Panc1 (cell line): ENCODE data around the gene METTL26. TPM values are rescaled to one million over a fixed set of nuclear protein-coding genes. Genes with fewer than 3 reads are reported as not detected.

Experiments used
- ATAC-seq: fragments of 200-7000 bp; cut with Tn5 transposase; 2 replicates; pipeline ENCODE4 v1.9.1; 2020; ENCODE audit warnings: mild to moderate bottlenecking, moderate library complexity
- BruUV-seq: library from RNA; stranded (reverse); fragments of 400-500 nt; replicated peaks from 2 replicates; lab custom pipeline; 2021; lab: Mats Ljungman, UMichigan
- CTCF ChIA-PET: fragments of 300-600 bp; sonication (Branson Sonifier 250); formaldehyde crosslinking; loops from one replicate; lab custom pipeline; 2022; ENCODE audit warnings: antibody characterized with exemption; lab: Charles Lee
- POLR2A ChIA-PET: fragments of 300-600 bp; sonication (Branson Sonifier 250); formaldehyde crosslinking; loops from one replicate; lab custom pipeline; 2022; ENCODE audit warnings: antibody characterized with exemption; lab: Charles Lee
- DNase-seq: peaks from one replicate; pipeline ENCODE4 v3.0.0-alpha.2; 2010; ENCODE audit warnings: low read depth, low spot score
- H3K27ac ChIP-seq: 2 replicates; pipeline ENCODE4 v1.5.1; 2011; ENCODE audit warnings: mild to moderate bottlenecking, low read length, inconsistent platforms
- H3K27me3 ChIP-seq: fragments of 200-500 bp; sonication (Bioruptor generic); 2 replicates; pipeline ENCODE4 v1.6.0; 2014; ENCODE audit warnings: low read length, inconsistent platforms; ENCODE audit not compliant: control insufficient read depth, insufficient read depth
- H3K36me3 ChIP-seq: fragments of 200-500 bp; sonication (Bioruptor generic); 2 replicates; pipeline ENCODE4 v1.5.1; 2014; ENCODE audit warnings: inconsistent platforms, mild to moderate bottlenecking, low read length, moderate library complexity; ENCODE audit not compliant: control insufficient read depth, insufficient read depth
- H3K4me1 ChIP-seq: 2 replicates; pipeline ENCODE4 v1.5.1; 2011; ENCODE audit warnings: inconsistent platforms, mild to moderate bottlenecking, low read length, moderate library complexity; ENCODE audit not compliant: control insufficient read depth, insufficient read depth
- H3K4me3 ChIP-seq, 2 experiments: 2 replicates each; pipeline ENCODE4 v1.5.1; 2011 to 2012; ENCODE audit warnings: low read depth in 2 of 2, low read length in 2 of 2, mild to moderate bottlenecking in 2 of 2, inconsistent platforms in 1 of 2, moderate library complexity in 1 of 2
- H3K9me3 ChIP-seq: fragments of 200-500 bp; sonication (Bioruptor generic); 2 replicates; pipeline ENCODE4 v1.5.1; 2014; ENCODE audit warnings: low read depth, mild to moderate bottlenecking, inconsistent platforms, low read length, moderate library complexity; ENCODE audit not compliant: control insufficient read depth, insufficient read depth
- CTCF ChIP-seq: fragments of 450-650 bp; IDR thresholded peaks from 2 replicates; pipeline ENCODE4 v1.5.1; 2017; ENCODE audit warnings: mild to moderate bottlenecking
- POLR2AphosphoS5 ChIP-seq: IDR thresholded peaks from 2 replicates; pipeline ENCODE4 v1.6.1; 2012; ENCODE audit warnings: mild to moderate bottlenecking, low read depth, low read length, moderate library complexity
- SIN3A ChIP-seq: IDR thresholded peaks from 2 replicates; pipeline ENCODE4 v1.6.1; 2012; ENCODE audit warnings: low read depth, mild to moderate bottlenecking, low read length, moderate library complexity, borderline replicate concordance; ENCODE audit not compliant: insufficient read depth
- TCF7L2 ChIP-seq: IDR thresholded peaks from 2 replicates; pipeline ENCODE4 v1.6.1; 2011; ENCODE audit warnings: mild to moderate bottlenecking, low read depth, low read length, inconsistent platforms
- in situ Hi-C: cut with HindIII; loops from 2 replicates; pipeline ENCODE4 v1.10.0; 2016; ENCODE audit warnings: low sequenced_read_pairs, low pct_unique_long_range_greater_than_20kb
- intact Hi-C: fragments of 100-400 bp; cut with micrococcal nuclease; formaldehyde crosslinking; loops from one replicate; pipeline ENCODE4 v1.10.0; 2022; ENCODE audit not compliant: unreplicated experiment
- total RNA-seq: library from RNA; stranded (reverse); gene quantifications from one replicate; pipeline ENCODE4 v1.2.1, GENCODE V29; 2021; ENCODE audit not compliant: unreplicated experiment
- TF ChIP-seq, protein P1 (sequence below), 2 experiments: IDR thresholded peaks; 2 replicates each; pipeline ENCODE4 v1.6.1; 2011 to 2012; ENCODE audit warnings: low read depth in 2 of 2, control low read depth in 1 of 2, low read length in 1 of 2, mild to moderate bottlenecking in 1 of 2, moderate library complexity in 1 of 2; ENCODE audit not compliant: insufficient read depth in 1 of 2

Gene METTL26
- total RNA-seq, 1 experiment from 2014 or later, result 91.8 TPM

GRCh38 chr16:610513-611381 lies 25.4 kb downstream of the METTL26 start:
- CTCF ChIA-PET, result interaction anchor here (0.9 kb wide), 1 partner anchor 20 kb away, joined by 3 read pairs; the partner anchor contains the start of gene RAB40C
- intact Hi-C loops (no loop called here), in situ Hi-C loops (no loop called here)
- TF ChIP-seq TCF7L2, result no peak
- TF ChIP-seq POLR2AphosphoS5, result no peak
- peak; percentile 87; the same call in 1 of the 2 replicates for TF ChIP-seq CTCF
- TF ChIP-seq SIN3A, result no peak
- TF ChIP-seq, protein P1, sequence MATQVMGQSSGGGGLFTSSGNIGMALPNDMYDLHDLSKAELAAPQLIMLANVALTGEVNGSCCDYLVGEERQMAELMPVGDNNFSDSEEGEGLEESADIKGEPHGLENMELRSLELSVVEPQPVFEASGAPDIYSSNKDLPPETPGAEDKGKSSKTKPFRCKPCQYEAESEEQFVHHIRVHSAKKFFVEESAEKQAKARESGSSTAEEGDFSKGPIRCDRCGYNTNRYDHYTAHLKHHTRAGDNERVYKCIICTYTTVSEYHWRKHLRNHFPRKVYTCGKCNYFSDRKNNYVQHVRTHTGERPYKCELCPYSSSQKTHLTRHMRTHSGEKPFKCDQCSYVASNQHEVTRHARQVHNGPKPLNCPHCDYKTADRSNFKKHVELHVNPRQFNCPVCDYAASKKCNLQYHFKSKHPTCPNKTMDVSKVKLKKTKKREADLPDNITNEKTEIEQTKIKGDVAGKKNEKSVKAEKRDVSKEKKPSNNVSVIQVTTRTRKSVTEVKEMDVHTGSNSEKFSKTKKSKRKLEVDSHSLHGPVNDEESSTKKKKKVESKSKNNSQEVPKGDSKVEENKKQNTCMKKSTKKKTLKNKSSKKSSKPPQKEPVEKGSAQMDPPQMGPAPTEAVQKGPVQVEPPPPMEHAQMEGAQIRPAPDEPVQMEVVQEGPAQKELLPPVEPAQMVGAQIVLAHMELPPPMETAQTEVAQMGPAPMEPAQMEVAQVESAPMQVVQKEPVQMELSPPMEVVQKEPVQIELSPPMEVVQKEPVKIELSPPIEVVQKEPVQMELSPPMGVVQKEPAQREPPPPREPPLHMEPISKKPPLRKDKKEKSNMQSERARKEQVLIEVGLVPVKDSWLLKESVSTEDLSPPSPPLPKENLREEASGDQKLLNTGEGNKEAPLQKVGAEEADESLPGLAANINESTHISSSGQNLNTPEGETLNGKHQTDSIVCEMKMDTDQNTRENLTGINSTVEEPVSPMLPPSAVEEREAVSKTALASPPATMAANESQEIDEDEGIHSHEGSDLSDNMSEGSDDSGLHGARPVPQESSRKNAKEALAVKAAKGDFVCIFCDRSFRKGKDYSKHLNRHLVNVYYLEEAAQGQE (IDR thresholded peaks at IDR 0.05; ENCODE audit: insufficient read depth in 1 of 2, low read depth in 2 of 2, low read length in 1 of 2), result no peak
- peak; percentile 79; the same call in 1 of the 2 replicates for ATAC-seq
- Histone ChIP-seq H3K27me3 (no peaks in the 10 kb centered on the region), H3K4me1 (no peaks in the 10 kb centered on the region), H3K36me3 (no peaks in the 10 kb centered on the region), H3K9me3 (no peaks in the 10 kb centered on the region), H3K4me3 (no peak overlapping the region), H3K27ac (no peak overlapping the region)
- DNase-seq, result no peak
- POLR2A ChIA-PET, result no interaction called here
- BruUV-seq, result no TSS peak

DNA sequence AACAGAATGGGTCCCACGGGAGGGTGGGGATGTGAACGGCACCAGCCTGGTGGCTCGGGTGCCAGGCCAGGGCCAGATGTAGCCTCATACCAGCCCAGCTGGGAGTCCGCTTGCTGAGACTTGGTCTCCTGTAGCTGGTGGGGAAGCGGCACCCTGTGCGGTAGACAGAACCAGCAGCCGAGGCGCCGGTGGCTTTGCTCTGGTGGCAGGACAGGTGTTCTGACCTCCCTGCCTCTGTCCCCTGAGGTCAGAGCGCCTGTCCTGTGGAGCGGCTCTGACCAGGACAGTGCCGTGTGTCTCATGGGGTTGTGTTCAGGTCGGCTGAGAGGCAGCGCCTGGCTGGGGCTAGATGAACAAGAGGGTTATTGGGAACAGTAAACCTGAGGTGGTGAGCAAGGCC lies 26.1 kb downstream of the METTL26 start:
- H3K27ac ChIP-seq, result no peak overlapping the region
- ATAC-seq (peak; percentile 66), DNase-seq (no peak)
- no TSS peak for BruUV-seq
- H3K36me3 ChIP-seq, result no peaks in the 10 kb centered on the region
- no peaks in the 10 kb centered on the region for H3K27me3 ChIP-seq
- CTCF ChIA-PET, result interaction anchor here (0.9 kb wide), 1 partner anchor 20 kb away, joined by 3 read pairs; the partner anchor contains the start of gene RAB40C
- POLR2A ChIA-PET, result no interaction called here
- in situ Hi-C loops, result no loop called here
- TF ChIP-seq POLR2AphosphoS5, result no peak
- TF ChIP-seq, protein P1 (IDR thresholded peaks at IDR 0.05; ENCODE audit: insufficient read depth in 1 of 2, low read depth in 2 of 2, low read length in 1 of 2), result no peak
- H3K4me1 ChIP-seq, result no peaks in the 10 kb centered on the region
- intact Hi-C loops, result no loop called here
- H3K4me3 ChIP-seq, result no peak overlapping the region
- no peaks in the 10 kb centered on the region for H3K9me3 ChIP-seq
